Cardiac muscle cell (in vitro differentiated cells and primary cell): ENCODE measurements around the gene GPR176. TPM values are rescaled to one million over a fixed set of nuclear protein-coding genes. Genes with fewer than 3 reads are reported as not detected.

Experiments
- DNase-seq, 2 donors: peaks; one replicate each; pipeline versions ENCODE4 v3.0.0 to v3.0.0-alpha.2; 2010 to 2017; ENCODE audit warnings: low read depth in 1 of 2, low spot score in 1 of 2
- H3K27ac ChIP-seq: fragments of 200-600 bp; sonication (generic); 2 replicates; pipeline ENCODE4 v1.5.1; 2016
- H3K27me3 ChIP-seq: fragments of 200-600 bp; sonication (generic); 2 replicates; pipeline ENCODE4 v1.6.0; 2016; ENCODE audit warnings: control low read depth
- H3K36me3 ChIP-seq: fragments of 200-600 bp; sonication (generic); 2 replicates; pipeline ENCODE4 v1.5.1; 2016; ENCODE audit warnings: control low read depth
- H3K4me1 ChIP-seq: fragments of 200-600 bp; sonication (generic); 2 replicates; pipeline ENCODE4 v1.8.1; 2017; ENCODE audit warnings: low read depth, mild to moderate bottlenecking, mixed run types
- H3K4me3 ChIP-seq: fragments of 200-600 bp; sonication (generic); 2 replicates; pipeline ENCODE4 v1.5.1; 2016; ENCODE audit warnings: mild to moderate bottlenecking
- H3K9me3 ChIP-seq: fragments of 200-600 bp; sonication (generic); 2 replicates; pipeline ENCODE4 v1.5.1; 2017; ENCODE audit warnings: low read depth, mild to moderate bottlenecking, control low read depth
- polyA plus RNA-seq: library from polyadenylated mRNA; unstranded; fragments of >200 nt; fragmentation: Nextera tagmentation; extraction: Ambion mirVana; gene quantifications from 2 replicates; pipeline ENCODE4 v1.2.1, GENCODE V29; 2016
- total RNA-seq: library from RNA; depleted of rRNA; stranded (reverse); fragments of >200 nt; gene quantifications from 2 replicates; pipeline ENCODE4 v1.2.3, GENCODE V29; 2016
- TF ChIP-seq, protein P1 (sequence below): IDR thresholded peaks from 2 replicates; pipeline ENCODE4 v1.5.1; 2012; ENCODE audit warnings: low read depth, mild to moderate bottlenecking, low read length

The GPR176 gene
- total and polyA plus RNA-seq, 2 experiments from 2014 or later: 1.4 to 5.6 TPM

DNA sequence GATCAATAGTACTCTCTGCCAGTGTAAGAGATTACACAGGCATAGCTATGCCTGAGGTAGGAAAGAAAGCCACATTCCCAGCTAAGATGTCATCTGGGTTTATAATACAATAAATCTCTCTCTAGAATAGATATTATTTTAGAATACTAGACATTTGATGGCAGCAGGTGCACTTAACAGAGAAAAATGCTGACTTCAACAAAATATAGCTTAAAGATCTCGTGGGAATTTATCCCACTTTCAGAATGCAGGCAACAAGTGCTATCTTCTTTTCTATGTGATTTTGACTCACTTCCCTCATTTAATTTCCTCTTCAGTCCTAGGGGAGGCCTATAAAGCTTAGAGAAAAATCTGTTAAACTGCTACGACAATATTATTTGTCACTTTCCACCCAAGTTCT is 76.5 kb downstream of the GPR176 start:
- DNase-seq: no peak
- H3K36me3 ChIP-seq: no peaks in the 10 kb centered on the region

GRCh38 chr15:39837454-39837853 is 82.6 kb downstream of the GPR176 start:
- H3K4me3 ChIP-seq: no peak overlapping the region
- no peak for DNase-seq
- TF ChIP-seq, protein P1, sequence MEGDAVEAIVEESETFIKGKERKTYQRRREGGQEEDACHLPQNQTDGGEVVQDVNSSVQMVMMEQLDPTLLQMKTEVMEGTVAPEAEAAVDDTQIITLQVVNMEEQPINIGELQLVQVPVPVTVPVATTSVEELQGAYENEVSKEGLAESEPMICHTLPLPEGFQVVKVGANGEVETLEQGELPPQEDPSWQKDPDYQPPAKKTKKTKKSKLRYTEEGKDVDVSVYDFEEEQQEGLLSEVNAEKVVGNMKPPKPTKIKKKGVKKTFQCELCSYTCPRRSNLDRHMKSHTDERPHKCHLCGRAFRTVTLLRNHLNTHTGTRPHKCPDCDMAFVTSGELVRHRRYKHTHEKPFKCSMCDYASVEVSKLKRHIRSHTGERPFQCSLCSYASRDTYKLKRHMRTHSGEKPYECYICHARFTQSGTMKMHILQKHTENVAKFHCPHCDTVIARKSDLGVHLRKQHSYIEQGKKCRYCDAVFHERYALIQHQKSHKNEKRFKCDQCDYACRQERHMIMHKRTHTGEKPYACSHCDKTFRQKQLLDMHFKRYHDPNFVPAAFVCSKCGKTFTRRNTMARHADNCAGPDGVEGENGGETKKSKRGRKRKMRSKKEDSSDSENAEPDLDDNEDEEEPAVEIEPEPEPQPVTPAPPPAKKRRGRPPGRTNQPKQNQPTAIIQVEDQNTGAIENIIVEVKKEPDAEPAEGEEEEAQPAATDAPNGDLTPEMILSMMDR: no peak
- H3K27ac ChIP-seq: no peak overlapping the region
- H3K27me3 ChIP-seq: no peaks in the 10 kb centered on the region
- no peaks in the 10 kb centered on the region for H3K9me3 ChIP-seq
- no peaks in the 10 kb centered on the region for H3K4me1 ChIP-seq
- H3K36me3 ChIP-seq: no peaks in the 10 kb centered on the region

More for the DNA sequence above, 76.5 kb downstream of the GPR176 start:
- H3K4me1 ChIP-seq: peaks cover 15% of the 10 kb centered on the region
- no peak overlapping the region for H3K4me3 ChIP-seq
- no peak overlapping the region for H3K27ac ChIP-seq
- no peaks in the 10 kb centered on the region for H3K27me3 ChIP-seq
- TF ChIP-seq, protein P1: no peak
- H3K9me3 ChIP-seq: no peaks in the 10 kb centered on the region

- Histone ChIP-seq H3K27me3 (no peaks in the 10 kb centered on the region), H3K9me3 (no peaks in the 10 kb centered on the region), H3K27ac (no peak overlapping the region), H3K4me1 (no peaks in the 10 kb centered on the region), H3K4me3 (no peak overlapping the region), H3K36me3 (no peaks in the 10 kb centered on the region)
- TF ChIP-seq, protein P1: no peak
- no peak for DNase-seq
Observed at GRCh38 chr15:39835550-39835949, 84.5 kb downstream of the GPR176 start.

DNA sequence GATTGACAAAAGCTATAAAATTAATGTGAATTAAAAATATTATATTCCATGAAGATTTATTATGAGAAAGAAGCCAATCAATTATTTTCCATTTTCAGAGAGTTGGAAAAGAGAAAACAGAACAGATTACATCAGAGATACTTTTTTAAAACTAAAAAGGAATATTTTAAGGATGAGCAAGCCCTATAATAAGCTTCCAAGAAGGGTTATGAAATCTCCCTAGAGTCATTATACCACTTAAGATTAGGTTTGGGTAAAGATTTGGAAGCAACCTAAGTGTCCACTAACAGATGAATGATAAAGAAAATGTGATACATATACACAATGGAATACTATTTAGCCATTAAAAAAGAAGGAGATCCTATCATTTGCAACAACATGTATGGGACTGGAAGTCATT is 85.8 kb downstream of the GPR176 start:
- H3K27me3 ChIP-seq: no peaks in the 10 kb centered on the region
- no peaks in the 10 kb centered on the region for H3K36me3 ChIP-seq
- no peak overlapping the region for H3K27ac ChIP-seq
- TF ChIP-seq, protein P1: no peak
- H3K4me3 ChIP-seq: no peak overlapping the region
- no peaks in the 10 kb centered on the region for H3K9me3 ChIP-seq
- peak in 1 of 2 donors; percentile 35 for DNase-seq
- no peaks in the 10 kb centered on the region for H3K4me1 ChIP-seq

DNA sequence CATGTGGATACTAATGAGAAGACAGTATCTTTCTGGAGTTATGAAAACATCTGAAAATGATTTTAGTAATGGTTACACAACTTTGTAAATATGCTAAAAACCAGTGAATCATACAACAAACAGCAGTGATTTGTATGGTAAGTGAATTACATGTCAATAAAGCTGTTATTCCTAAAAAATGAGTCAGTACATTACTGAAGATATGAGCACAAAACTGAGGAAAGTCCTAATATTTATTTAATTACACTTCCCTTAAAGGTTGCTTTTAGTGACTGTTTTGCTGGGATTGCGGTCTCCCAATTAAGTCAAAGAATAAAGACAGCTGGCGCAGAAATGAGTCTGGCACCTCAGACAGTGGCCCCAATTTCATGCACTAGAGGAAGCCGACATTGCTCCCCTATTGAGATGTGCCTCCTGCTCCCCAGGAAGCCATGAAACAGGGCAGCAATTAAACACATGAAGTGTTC is 86.5 kb downstream of the GPR176 start:
- TF ChIP-seq, protein P1: no peak
- no peaks in the 10 kb centered on the region for H3K4me1 ChIP-seq
- DNase-seq: peak in 1 of 2 donors; percentile 33

DNA sequence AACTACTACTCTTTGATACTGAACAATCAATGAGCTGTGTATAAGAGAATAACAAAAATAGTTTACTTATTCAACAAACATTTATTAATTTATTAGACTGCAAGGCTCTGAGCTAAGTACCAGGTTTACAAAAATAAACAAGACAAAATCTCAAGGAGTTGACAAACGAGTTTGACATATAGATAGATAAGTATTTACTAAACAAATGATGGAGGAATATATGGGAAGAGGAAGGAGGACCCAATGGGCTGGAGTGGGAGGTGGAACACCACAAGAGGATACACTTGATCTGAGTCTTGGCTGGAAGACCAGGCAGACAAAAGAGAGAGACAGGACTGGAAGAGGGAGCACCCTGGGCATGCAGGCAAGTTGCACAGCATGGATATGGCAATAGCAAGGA is 89.9 kb downstream of the GPR176 start:
- H3K27me3 ChIP-seq: no peaks in the 10 kb centered on the region
- no peak overlapping the region for H3K4me3 ChIP-seq
- H3K9me3 ChIP-seq: no peaks in the 10 kb centered on the region
- peaks cover 19% of the 10 kb centered on the region for H3K4me1 ChIP-seq
- H3K36me3 ChIP-seq: no peaks in the 10 kb centered on the region
- no peak overlapping the region for H3K27ac ChIP-seq
- TF ChIP-seq, protein P1: no peak
- DNase-seq: no peak

More for the DNA sequence above, 86.5 kb downstream of the GPR176 start:
- H3K27me3 ChIP-seq: no peaks in the 10 kb centered on the region
- no peak overlapping the region for H3K27ac ChIP-seq
- H3K36me3 ChIP-seq: no peaks in the 10 kb centered on the region
- H3K9me3 ChIP-seq: no peaks in the 10 kb centered on the region
- H3K4me3 ChIP-seq: no peak overlapping the region
